ENCODE measurements around the gene IMPDH1.

IMPDH1 gene

DNA sequence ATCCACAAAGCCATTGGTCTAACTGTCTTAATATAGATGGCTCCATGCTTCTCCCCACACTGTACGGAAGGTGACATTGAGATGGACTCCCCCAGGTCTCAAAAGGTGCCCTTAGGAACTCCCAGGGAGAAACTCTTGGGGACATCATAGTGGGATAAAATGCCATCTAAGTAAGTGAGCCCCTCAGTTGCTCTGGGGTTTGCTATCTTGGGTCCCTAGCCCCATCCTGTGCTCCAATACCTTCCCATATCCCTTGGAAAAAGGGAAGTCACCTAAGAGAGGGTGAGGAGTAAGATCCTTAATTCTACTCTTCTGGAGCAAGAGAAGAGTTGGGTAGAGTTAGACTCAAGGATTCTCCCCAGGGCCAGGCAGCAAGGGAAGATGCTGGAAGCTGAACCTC, 56.2 kb downstream of the IMPDH1 start:
- TF ChIP-seq TOX (CRISPR knock-in tag; IDR thresholded peaks at IDR 0.05; ENCODE audit: borderline replicate concordance) (no peak), ZFP3 (CRISPR knock-in tag; IDR thresholded peaks at IDR 0.05) (no peak), CSDC2 (CRISPR knock-in tag; IDR thresholded peaks at IDR 0.05) (no peak), ISL1 (CRISPR knock-in tag; IDR thresholded peaks at IDR 0.05) (no peak), ZNF8 (CRISPR knock-in tag; IDR thresholded peaks at IDR 0.05) (no peak), GLIS3 (CRISPR knock-in tag; IDR thresholded peaks at IDR 0.05) (no peak), RARB (CRISPR knock-in tag; IDR thresholded peaks at IDR 0.05) (no peak), ZFP30 (CRISPR knock-in tag; IDR thresholded peaks at IDR 0.05) (no peak), ESRRG (CRISPR knock-in tag; IDR thresholded peaks at IDR 0.05) (no peak), PPARA (CRISPR knock-in tag; IDR thresholded peaks at IDR 0.05; ENCODE audit: borderline replicate concordance) (no peak), OSR1 (CRISPR knock-in tag; IDR thresholded peaks at IDR 0.05) (no peak), ZNF565 (CRISPR knock-in tag; conservative IDR thresholded peaks at IDR 0.05; ENCODE audit: low read depth) (no peak), BACH2 (CRISPR knock-in tag; IDR thresholded peaks at IDR 0.05; ENCODE audit: borderline replicate concordance) (no peak), ARNTL (CRISPR knock-in tag; IDR thresholded peaks at IDR 0.05; ENCODE audit: borderline replicate concordance, low read depth) (no peak), ZNF70 (CRISPR knock-in tag; IDR thresholded peaks at IDR 0.05) (no peak), ZC3H10 (CRISPR knock-in tag; IDR thresholded peaks at IDR 0.05) (no peak)
- TF ChIP-seq, protein P1, sequence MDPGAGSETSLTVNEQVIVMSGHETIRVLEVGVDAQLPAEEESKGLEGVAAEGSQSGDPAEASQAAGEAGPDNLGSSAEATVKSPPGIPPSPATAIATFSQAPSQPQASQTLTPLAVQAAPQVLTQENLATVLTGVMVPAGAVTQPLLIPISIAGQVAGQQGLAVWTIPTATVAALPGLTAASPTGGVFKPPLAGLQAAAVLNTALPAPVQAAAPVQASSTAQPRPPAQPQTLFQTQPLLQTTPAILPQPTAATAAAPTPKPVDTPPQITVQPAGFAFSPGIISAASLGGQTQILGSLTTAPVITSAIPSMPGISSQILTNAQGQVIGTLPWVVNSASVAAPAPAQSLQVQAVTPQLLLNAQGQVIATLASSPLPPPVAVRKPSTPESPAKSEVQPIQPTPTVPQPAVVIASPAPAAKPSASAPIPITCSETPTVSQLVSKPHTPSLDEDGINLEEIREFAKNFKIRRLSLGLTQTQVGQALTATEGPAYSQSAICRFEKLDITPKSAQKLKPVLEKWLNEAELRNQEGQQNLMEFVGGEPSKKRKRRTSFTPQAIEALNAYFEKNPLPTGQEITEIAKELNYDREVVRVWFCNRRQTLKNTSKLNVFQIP (CRISPR knock-in tag; IDR thresholded peaks at IDR 0.05; ENCODE audit: borderline replicate concordance, low read depth): no peak
- TF ChIP-seq, protein P2, sequence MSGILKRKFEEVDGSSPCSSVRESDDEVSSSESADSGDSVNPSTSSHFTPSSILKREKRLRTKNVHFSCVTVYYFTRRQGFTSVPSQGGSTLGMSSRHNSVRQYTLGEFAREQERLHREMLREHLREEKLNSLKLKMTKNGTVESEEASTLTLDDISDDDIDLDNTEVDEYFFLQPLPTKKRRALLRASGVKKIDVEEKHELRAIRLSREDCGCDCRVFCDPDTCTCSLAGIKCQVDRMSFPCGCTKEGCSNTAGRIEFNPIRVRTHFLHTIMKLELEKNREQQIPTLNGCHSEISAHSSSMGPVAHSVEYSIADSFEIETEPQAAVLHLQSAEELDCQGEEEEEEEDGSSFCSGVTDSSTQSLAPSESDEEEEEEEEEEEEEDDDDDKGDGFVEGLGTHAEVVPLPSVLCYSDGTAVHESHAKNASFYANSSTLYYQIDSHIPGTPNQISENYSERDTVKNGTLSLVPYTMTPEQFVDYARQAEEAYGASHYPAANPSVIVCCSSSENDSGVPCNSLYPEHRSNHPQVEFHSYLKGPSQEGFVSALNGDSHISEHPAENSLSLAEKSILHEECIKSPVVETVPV (CRISPR knock-in tag; IDR thresholded peaks at IDR 0.05): no peak
- TF ChIP-seq, protein P3, sequence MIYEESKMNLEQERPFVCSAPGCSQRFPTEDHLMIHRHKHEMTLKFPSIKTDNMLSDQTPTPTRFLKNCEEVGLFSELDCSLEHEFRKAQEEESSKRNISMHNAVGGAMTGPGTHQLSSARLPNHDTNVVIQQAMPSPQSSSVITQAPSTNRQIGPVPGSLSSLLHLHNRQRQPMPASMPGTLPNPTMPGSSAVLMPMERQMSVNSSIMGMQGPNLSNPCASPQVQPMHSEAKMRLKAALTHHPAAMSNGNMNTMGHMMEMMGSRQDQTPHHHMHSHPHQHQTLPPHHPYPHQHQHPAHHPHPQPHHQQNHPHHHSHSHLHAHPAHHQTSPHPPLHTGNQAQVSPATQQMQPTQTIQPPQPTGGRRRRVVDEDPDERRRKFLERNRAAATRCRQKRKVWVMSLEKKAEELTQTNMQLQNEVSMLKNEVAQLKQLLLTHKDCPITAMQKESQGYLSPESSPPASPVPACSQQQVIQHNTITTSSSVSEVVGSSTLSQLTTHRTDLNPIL (CRISPR knock-in tag; IDR thresholded peaks at IDR 0.05; ENCODE audit: low read depth): no peak
- ATAC-seq: no peak

DNA sequence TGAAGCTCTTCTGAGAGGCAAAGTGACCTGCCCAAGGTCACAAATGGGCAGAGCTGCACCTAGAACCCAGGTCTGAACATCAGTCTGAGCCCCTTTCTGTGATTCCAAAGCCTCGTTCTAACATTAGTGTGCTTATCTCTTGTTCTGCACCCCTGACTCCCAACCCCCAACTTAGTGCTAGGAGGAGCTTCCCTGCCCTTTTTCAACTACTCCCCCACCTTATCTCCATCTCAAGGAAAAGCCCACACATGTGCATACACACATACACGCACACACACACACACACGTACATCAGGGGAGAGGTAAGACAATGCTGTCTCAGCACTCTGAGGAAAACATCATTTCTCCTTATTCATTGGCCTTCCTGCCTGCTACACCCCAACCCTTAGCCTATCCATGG, 56.6 kb downstream of the IMPDH1 start:
- TF ChIP-seq PPARA (CRISPR knock-in tag; IDR thresholded peaks at IDR 0.05; ENCODE audit: borderline replicate concordance): no peak
- TF ChIP-seq GLIS3 (CRISPR knock-in tag; IDR thresholded peaks at IDR 0.05): no peak
- TF ChIP-seq ZFP30 (CRISPR knock-in tag; IDR thresholded peaks at IDR 0.05): no peak
- TF ChIP-seq SNAI2 (CRISPR knock-in tag; IDR thresholded peaks at IDR 0.05): no peak
- no peak for TF ChIP-seq ZFP3 (CRISPR knock-in tag; IDR thresholded peaks at IDR 0.05)
- ATAC-seq: no peak

DNA sequence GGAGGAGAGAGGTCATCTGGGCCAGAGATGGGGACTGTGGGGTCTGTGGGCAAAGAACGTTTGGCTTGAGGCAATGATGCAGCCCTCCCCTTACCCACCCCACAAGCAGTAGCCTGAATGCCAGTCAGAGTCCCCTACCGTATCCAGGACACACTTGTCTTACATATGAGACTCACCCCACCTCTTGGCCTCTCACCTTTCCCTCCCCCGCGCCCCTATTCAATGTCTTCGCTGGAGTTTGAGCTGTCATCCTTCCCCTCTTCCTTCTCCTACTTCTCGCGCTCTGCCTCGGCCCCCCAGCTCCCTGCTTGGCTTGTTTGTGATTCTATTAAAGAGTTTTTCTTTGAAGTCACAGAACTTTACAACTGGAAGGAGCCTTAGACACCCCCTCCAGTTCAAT, 57.1 kb downstream of the IMPDH1 start:
- TF ChIP-seq OSR1 (CRISPR knock-in tag; IDR thresholded peaks at IDR 0.05) (no peak), SNAI2 (CRISPR knock-in tag; IDR thresholded peaks at IDR 0.05) (no peak), CSDC2 (CRISPR knock-in tag; IDR thresholded peaks at IDR 0.05) (no peak), TCF4 (CRISPR knock-in tag; IDR thresholded peaks at IDR 0.05; ENCODE audit: borderline replicate concordance) (no peak), ARNTL (CRISPR knock-in tag; IDR thresholded peaks at IDR 0.05; ENCODE audit: borderline replicate concordance, low read depth) (no peak)
- TF ChIP-seq, protein P2 (CRISPR knock-in tag; IDR thresholded peaks at IDR 0.05): no peak
- TF ChIP-seq, protein P1 (CRISPR knock-in tag; IDR thresholded peaks at IDR 0.05; ENCODE audit: borderline replicate concordance, low read depth): no peak
- TF ChIP-seq, protein P3 (CRISPR knock-in tag; IDR thresholded peaks at IDR 0.05; ENCODE audit: low read depth): no peak
- ATAC-seq: no peak

Measured in SK-N-SH treated with all-trans-retinoic acid at 6 μM for 48 hours (cell line).